Measurements from ENCODE around the gene FILIP1L. TPM values are rescaled to one million over a fixed set of nuclear protein-coding genes. Genes with fewer than 3 reads are reported as not detected.

FILIP1L gene
- total and polyA plus RNA-seq, 2 donors from 2014 or later: 5.5 to 25.5 TPM

DNA sequence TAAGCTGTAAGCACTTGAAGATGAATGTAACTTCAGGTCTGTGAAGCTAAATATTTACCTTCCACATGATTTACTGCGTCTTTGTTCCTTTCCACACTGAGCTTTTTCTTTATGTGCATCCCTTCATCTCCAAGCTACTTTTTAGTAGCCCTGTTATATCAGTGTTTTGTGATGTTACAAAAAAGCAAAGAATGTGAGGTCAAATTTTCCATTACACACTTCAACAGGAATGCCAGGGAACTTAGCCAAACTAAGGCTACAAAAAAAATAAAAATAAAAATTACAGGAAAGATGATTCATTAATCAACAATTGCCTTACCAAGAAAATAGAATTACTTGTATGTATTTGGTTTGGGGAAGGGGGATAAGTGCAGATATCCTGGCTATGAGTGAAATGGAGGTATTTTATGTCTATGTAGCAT, 73.0 kb downstream of the FILIP1L start:
- TF ChIP-seq CTCF (IDR thresholded peaks at IDR 0.05; ENCODE audit: borderline replicate concordance, extremely low read depth, insufficient read depth): no peak
- Histone ChIP-seq H3K27me3 (ENCODE audit: control insufficient read depth, insufficient read depth, low read length) (no peaks in the 10 kb centered on the region), H3K4me3 (ENCODE audit: low read length in 3 of 3) (no peak overlapping the region), H3K9me3 (ENCODE audit: control insufficient read depth in 2 of 3, insufficient read depth in 1 of 3, low read length in 3 of 3) (no peaks in the 10 kb centered on the region), H3K9ac (ENCODE audit: low read length in 3 of 3) (peak overlapping the region in 1 of 3 donors; percentile 30), H3K27ac (ENCODE audit: low read depth in 2 of 2, low read length in 2 of 2) (peak overlapping the region; percentile 81 to 89), H3K4me1 (ENCODE audit: control insufficient read depth in 2 of 3, insufficient read depth in 2 of 3, low read depth in 1 of 3, low read length in 3 of 3) (peaks cover 8 to 22% (median 11%) of the 10 kb centered on the region in 3 donors), H3K36me3 (ENCODE audit: control insufficient read depth in 2 of 3, insufficient read depth in 3 of 3, low read length in 3 of 3) (no peaks in the 10 kb centered on the region)
- peak; percentile 95 for FAIRE-seq
- intact Hi-C loops (cut with DNase I): no loop called here
- peak in 2 of 5 donors; percentile 51 to 70 for DNase-seq

- H3K9ac ChIP-seq (ENCODE audit: low read length in 3 of 3): peak overlapping the region in 1 of 3 donors; percentile 30
- FAIRE-seq: no peak
Measured at GRCh38 chr3:100040451-100041225, 73.7 kb downstream of the FILIP1L start.

GRCh38 chr3:100039075-100039474, 75.2 kb downstream of the FILIP1L start:
- Histone ChIP-seq H3K27ac (ENCODE audit: low read depth in 2 of 2, low read length in 2 of 2) (no peak overlapping the region), H3K4me3 (ENCODE audit: low read length in 3 of 3) (no peak overlapping the region), H3K9ac (ENCODE audit: low read length in 3 of 3) (no peak overlapping the region), H3K9me3 (ENCODE audit: control insufficient read depth in 2 of 3, insufficient read depth in 1 of 3, low read length in 3 of 3) (no peaks in the 10 kb centered on the region), H3K36me3 (ENCODE audit: control insufficient read depth in 2 of 3, insufficient read depth in 3 of 3, low read length in 3 of 3) (no peaks in the 10 kb centered on the region), H3K4me1 (ENCODE audit: control insufficient read depth in 2 of 3, insufficient read depth in 2 of 3, low read depth in 1 of 3, low read length in 3 of 3) (peaks cover 8 to 21% (median 11%) of the 10 kb centered on the region in 3 donors), H3K27me3 (ENCODE audit: control insufficient read depth, insufficient read depth, low read length) (no peaks in the 10 kb centered on the region)
- DNase-seq: no peak
- intact Hi-C loops (cut with DNase I): no loop called here
- peak; percentile 89 for FAIRE-seq
- no peak for TF ChIP-seq CTCF (IDR thresholded peaks at IDR 0.05; ENCODE audit: borderline replicate concordance, extremely low read depth, insufficient read depth)

More at GRCh38 chr3:100040451-100041225, 73.7 kb downstream of the FILIP1L start:
- Histone ChIP-seq H3K4me3 (ENCODE audit: low read length in 3 of 3) (no peak overlapping the region), H3K27ac (ENCODE audit: low read depth in 2 of 2, low read length in 2 of 2) (peak overlapping the region; percentile 79 to 81), H3K27me3 (ENCODE audit: control insufficient read depth, insufficient read depth, low read length) (no peaks in the 10 kb centered on the region), H3K36me3 (ENCODE audit: control insufficient read depth in 2 of 3, insufficient read depth in 3 of 3, low read length in 3 of 3) (no peaks in the 10 kb centered on the region), H3K4me1 (ENCODE audit: control insufficient read depth in 2 of 3, insufficient read depth in 2 of 3, low read depth in 1 of 3, low read length in 3 of 3) (peaks cover 8 to 21% (median 11%) of the 10 kb centered on the region in 3 donors), H3K9me3 (ENCODE audit: control insufficient read depth in 2 of 3, insufficient read depth in 1 of 3, low read length in 3 of 3) (no peaks in the 10 kb centered on the region)
- no peak for TF ChIP-seq CTCF (IDR thresholded peaks at IDR 0.05; ENCODE audit: borderline replicate concordance, extremely low read depth, insufficient read depth)
- intact Hi-C loops (cut with DNase I): no loop called here
- DNase-seq: peak in 3 of 5 donors; percentile 14 to 73 (median 29)
